Measurements from ENCODE around the gene PANK4. TPM values are rescaled to one million over a fixed set of nuclear protein-coding genes. Genes with fewer than 3 reads are reported as not detected.

Gene PANK4
- total and polyA plus RNA-seq, 2 of the 8 experiments (the other 6 are each of a cell fraction or from before 2014, with no cell fraction given) = 20.1 to 29.7 TPM

DNA sequence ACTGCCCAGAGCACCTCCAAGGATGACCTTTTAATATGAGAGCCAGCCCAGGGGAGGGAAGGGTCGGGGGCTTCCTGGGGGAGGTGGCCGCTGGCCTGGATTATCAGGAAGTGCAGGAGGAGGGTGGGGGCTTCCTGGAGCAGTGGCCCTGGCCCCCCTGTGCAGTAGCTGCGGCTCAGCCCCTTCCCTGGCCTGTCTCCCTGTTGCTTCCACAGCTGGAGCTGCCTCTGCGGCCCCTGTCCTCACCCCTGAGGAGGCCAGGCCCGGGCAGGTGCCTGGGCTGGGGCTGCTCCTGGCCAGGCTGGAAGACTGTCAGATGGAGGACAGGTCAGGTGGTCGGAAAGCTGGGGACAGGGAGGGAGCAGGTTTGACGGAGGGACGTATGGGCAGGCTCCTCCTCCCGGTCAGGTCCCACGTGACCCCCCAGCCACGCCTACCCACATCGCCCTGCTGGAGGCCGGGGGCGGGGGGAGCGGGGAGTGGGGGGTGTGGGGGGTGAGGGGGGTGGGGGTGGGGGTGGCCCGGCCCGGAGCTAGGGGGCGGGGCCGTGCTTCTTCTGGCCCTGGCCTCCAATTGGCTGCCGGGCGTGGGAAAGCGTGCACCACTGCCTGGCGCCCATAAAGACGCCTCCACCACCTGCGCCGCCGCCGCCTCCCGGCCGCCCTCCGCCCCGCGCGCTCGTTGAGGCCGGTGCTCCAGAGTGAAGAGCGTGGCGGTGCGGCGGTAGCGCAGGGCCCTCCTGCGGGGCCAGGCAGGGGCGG is 19.5 kb upstream of the PANK4 start (continued):
- TF ChIP-seq, protein P1, sequence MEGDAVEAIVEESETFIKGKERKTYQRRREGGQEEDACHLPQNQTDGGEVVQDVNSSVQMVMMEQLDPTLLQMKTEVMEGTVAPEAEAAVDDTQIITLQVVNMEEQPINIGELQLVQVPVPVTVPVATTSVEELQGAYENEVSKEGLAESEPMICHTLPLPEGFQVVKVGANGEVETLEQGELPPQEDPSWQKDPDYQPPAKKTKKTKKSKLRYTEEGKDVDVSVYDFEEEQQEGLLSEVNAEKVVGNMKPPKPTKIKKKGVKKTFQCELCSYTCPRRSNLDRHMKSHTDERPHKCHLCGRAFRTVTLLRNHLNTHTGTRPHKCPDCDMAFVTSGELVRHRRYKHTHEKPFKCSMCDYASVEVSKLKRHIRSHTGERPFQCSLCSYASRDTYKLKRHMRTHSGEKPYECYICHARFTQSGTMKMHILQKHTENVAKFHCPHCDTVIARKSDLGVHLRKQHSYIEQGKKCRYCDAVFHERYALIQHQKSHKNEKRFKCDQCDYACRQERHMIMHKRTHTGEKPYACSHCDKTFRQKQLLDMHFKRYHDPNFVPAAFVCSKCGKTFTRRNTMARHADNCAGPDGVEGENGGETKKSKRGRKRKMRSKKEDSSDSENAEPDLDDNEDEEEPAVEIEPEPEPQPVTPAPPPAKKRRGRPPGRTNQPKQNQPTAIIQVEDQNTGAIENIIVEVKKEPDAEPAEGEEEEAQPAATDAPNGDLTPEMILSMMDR (IDR thresholded peaks at IDR 0.05; ENCODE audit: control extremely low read depth in 1 of 3, insufficient read depth in 1 of 3, low read depth in 1 of 3, low read length in 3 of 3) = no peak
- TF ChIP-seq YY1 (IDR thresholded peaks at IDR 0.05; ENCODE audit: low read depth, low read length) = no peak
- 0 out of 2 replicates have a peak, but pooled peaks have one; percentile 42 for TF ChIP-seq CREB1 (IDR thresholded peaks at IDR 0.05)
- no peak for TF ChIP-seq GTF2F1 (IDR thresholded peaks at IDR 0.05; ENCODE audit: borderline replicate concordance, low read depth, low read length)
- no peak for TF ChIP-seq BCL11A (IDR thresholded peaks at IDR 0.05; ENCODE audit: low read depth in 2 of 2, low read length in 2 of 2)
- TF ChIP-seq, protein P2, sequence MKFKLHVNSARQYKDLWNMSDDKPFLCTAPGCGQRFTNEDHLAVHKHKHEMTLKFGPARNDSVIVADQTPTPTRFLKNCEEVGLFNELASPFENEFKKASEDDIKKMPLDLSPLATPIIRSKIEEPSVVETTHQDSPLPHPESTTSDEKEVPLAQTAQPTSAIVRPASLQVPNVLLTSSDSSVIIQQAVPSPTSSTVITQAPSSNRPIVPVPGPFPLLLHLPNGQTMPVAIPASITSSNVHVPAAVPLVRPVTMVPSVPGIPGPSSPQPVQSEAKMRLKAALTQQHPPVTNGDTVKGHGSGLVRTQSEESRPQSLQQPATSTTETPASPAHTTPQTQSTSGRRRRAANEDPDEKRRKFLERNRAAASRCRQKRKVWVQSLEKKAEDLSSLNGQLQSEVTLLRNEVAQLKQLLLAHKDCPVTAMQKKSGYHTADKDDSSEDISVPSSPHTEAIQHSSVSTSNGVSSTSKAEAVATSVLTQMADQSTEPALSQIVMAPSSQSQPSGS (IDR thresholded peaks at IDR 0.05; ENCODE audit: low read length) = no peak
- TF ChIP-seq POU5F1 (IDR thresholded peaks at IDR 0.05; ENCODE audit: low read depth, low read length) = no peak
- peak in 1 of 2 experiments; percentile 78; a peak in 2 of 3 replicates for TF ChIP-seq POLR2A (IDR thresholded peaks at IDR 0.05; ENCODE audit: control extremely low read depth in 1 of 2, low read depth in 2 of 2, low read length in 2 of 2)
- no peak for TF ChIP-seq RNF2 (IDR thresholded peaks at IDR 0.05; ENCODE audit: borderline replicate concordance, low read depth, low read length, missing control alignments, poor library complexity, severe bottlenecking)
- no peak for TF ChIP-seq RFX5 (IDR thresholded peaks at IDR 0.05; ENCODE audit: borderline replicate concordance, low read depth, low read length)
- TF ChIP-seq, protein P3, sequence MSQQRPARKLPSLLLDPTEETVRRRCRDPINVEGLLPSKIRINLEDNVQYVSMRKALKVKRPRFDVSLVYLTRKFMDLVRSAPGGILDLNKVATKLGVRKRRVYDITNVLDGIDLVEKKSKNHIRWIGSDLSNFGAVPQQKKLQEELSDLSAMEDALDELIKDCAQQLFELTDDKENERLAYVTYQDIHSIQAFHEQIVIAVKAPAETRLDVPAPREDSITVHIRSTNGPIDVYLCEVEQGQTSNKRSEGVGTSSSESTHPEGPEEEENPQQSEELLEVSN (IDR thresholded peaks at IDR 0.05) = peak; percentile 86
- TF ChIP-seq POLR2AphosphoS5 (IDR thresholded peaks at IDR 0.05; ENCODE audit: low read depth, low read length) = 0 out of 2 replicates have a peak, but pooled peaks have one; percentile 33
- TF ChIP-seq TEAD4 (IDR thresholded peaks at IDR 0.05; ENCODE audit: low read depth, low read length) = no peak
- TF ChIP-seq TAF1 (IDR thresholded peaks at IDR 0.05; ENCODE audit: low read depth, low read length) = 0 out of 2 replicates have a peak, but pooled peaks have one; percentile 29
- TF ChIP-seq CTBP2 (IDR thresholded peaks at IDR 0.05; ENCODE audit: borderline replicate concordance, insufficient read depth, insufficient read length, low read length) = no peak
- TF ChIP-seq CHD2 (IDR thresholded peaks at IDR 0.05; ENCODE audit: low read length) = no peak
- TF ChIP-seq CBX5 (IDR thresholded peaks at IDR 0.05; ENCODE audit: low read depth, low read length) = no peak
- 0 out of 2 replicates have a peak, but pooled peaks have one; percentile 12 for TF ChIP-seq SP1 (IDR thresholded peaks at IDR 0.05; ENCODE audit: low read depth, low read length)

All from H1 (cell line).